T-helper 1 cell treated with Interleukin-12 subunit alpha and Interleukin-12 subunit beta and Interleukin-4 antibody, amounts not matched to agents 30 ng/mL and 1 ng/mL, for 36 hours (primary cell): ENCODE data around the gene RASL10A. TPM values are rescaled to one million over a fixed set of nuclear protein-coding genes. Genes with fewer than 3 reads are reported as not detected.

Experiments used
- intact Hi-C: fragments of 100-400 bp; cut with micrococcal nuclease; formaldehyde crosslinking; loops from one replicate; pipeline ENCODE4 v1.15.1; 2024
- total RNA-seq: library from RNA; stranded (reverse); gene quantifications from 2 replicates; pipeline ENCODE4 v1.2.3, GENCODE V29; 2022

Gene RASL10A
- total RNA-seq, 1 donor from 2014 or later: 0.49 TPM

GRCh38 chr22:29306835-29307595 is 8.5 kb downstream of the RASL10A start:
- intact Hi-C loops: loop anchor here (2.0 to 5.0 kb wide), 2 partner anchors 38 to 80 kb away; partner anchors contain the start of genes AP1B1 and EWSR1

GRCh38 chr22:29306175-29306834 is 9.2 kb downstream of the RASL10A start, which contains the start of gene GAS2L1:
Gene GAS2L1, plus strand, starts transcription at chr22:29306650. Its CDS starts 1,456 bp downstream, at chr22:29308106.
- intact Hi-C loops: loop anchor here (2.0 to 5.0 kb wide), 2 partner anchors 38 to 81 kb away; partner anchors contain the start of genes AP1B1 and EWSR1

- intact Hi-C loops: loop anchor here (2.0 to 5.0 kb wide), 2 partner anchors 37 to 81 kb away; partner anchors contain the start of genes AP1B1 and EWSR1
Observed at GRCh38 chr22:29305836-29306174, 9.7 kb downstream of the RASL10A start.

GRCh38 chr22:29302681-29303465 is 12.6 kb downstream of the RASL10A start:
- intact Hi-C loops: no loop called here

- intact Hi-C loops: no loop called here
Observed at GRCh38 chr22:29302402-29302680, 13.2 kb downstream of the RASL10A start.

GRCh38 chr22:29301716-29302401 is 13.6 kb downstream of the RASL10A start:
- intact Hi-C loops: no loop called here

GRCh38 chr22:29300807-29301601 is 14.5 kb downstream of the RASL10A start:
- intact Hi-C loops: no loop called here

- intact Hi-C loops: no loop called here
Observed at GRCh38 chr22:29300467-29300806, 15.1 kb downstream of the RASL10A start.

GRCh38 chr22:29299136-29299900 is 16.2 kb downstream of the RASL10A start:
- intact Hi-C loops: no loop called here

- intact Hi-C loops: no loop called here
Observed at GRCh38 chr22:29298641-29299040, 16.9 kb downstream of the RASL10A start.

GRCh38 chr22:29292379-29292778 is 23.1 kb downstream of the RASL10A start:
- intact Hi-C loops: no loop called here

GRCh38 chr22:29291215-29291614 is 24.3 kb downstream of the RASL10A start:
- intact Hi-C loops: no loop called here

- intact Hi-C loops: no loop called here
Observed at GRCh38 chr22:29290061-29290460, 25.4 kb downstream of the RASL10A start.

GRCh38 chr22:29288837-29289236 is 26.7 kb downstream of the RASL10A start:
- intact Hi-C loops: no loop called here

GRCh38 chr22:29284196-29284595 is 31.3 kb downstream of the RASL10A start:
- intact Hi-C loops: no loop called here

- intact Hi-C loops: no loop called here
Observed at GRCh38 chr22:29277927-29278326, 37.6 kb downstream of the RASL10A start.

GRCh38 chr22:29275819-29276565 is 39.5 kb downstream of the RASL10A start:
- intact Hi-C loops: no loop called here

- intact Hi-C loops: no loop called here
Observed at GRCh38 chr22:29275167-29275566, 40.3 kb downstream of the RASL10A start.

- intact Hi-C loops: no loop called here
Observed at GRCh38 chr22:29272624-29273023, 42.9 kb downstream of the RASL10A start.
